Aorta (tissue), 5 donors: Measurements from ENCODE around the gene TIMM23B. TPM values are rescaled to one million over a fixed set of nuclear protein-coding genes. Genes with fewer than 3 reads are reported as not detected.
"Not testable (repeated sequence)": the region's sequence is repeated elsewhere in the genome, so short reads cannot be mapped to it uniquely, and the experiment has no call there.

ENCODE experiments used
- ATAC-seq: fragments of 200-7000 bp; cut with Tn5 transposase; one replicate; pipeline ENCODE4 v1.9.1; 2022; ENCODE audit warnings: moderate library complexity; ENCODE audit not compliant: low FRiP score
- DNase-seq, 2 donors: peaks; one replicate each; pipeline ENCODE4 v3.0.0-alpha.2; 2020
- H3K27ac ChIP-seq, 2 donors: one replicate each; pipeline ENCODE4 v1.5.1; 2013; ENCODE audit warnings: low read length in 2 of 2, mild to moderate bottlenecking in 2 of 2, moderate library complexity in 2 of 2, control low read depth in 1 of 2, inconsistent platforms in 1 of 2, low read depth in 1 of 2
- H3K27me3 ChIP-seq, 2 donors: one replicate each; pipeline ENCODE4 v1.6.1; 2013; ENCODE audit warnings: control low read depth in 1 of 2, low read length in 1 of 2, mild to moderate bottlenecking in 1 of 2, moderate library complexity in 1 of 2; ENCODE audit not compliant: insufficient read depth in 2 of 2, control insufficient read depth in 1 of 2
- H3K36me3 ChIP-seq, 2 donors: one replicate each; pipeline ENCODE4 v1.6.1; 2013; ENCODE audit warnings: control low read depth in 1 of 2, low read length in 1 of 2, mild to moderate bottlenecking in 1 of 2; ENCODE audit not compliant: insufficient read depth in 2 of 2, control insufficient read depth in 1 of 2
- H3K4me1 ChIP-seq, 2 donors: one replicate each; pipeline ENCODE4 v1.6.1; 2013; ENCODE audit warnings: low read length in 2 of 2, control low read depth in 1 of 2, mild to moderate bottlenecking in 1 of 2, moderate library complexity in 1 of 2; ENCODE audit not compliant: insufficient read depth in 2 of 2, control insufficient read depth in 1 of 2
- H3K4me3 ChIP-seq, 2 donors: one replicate each; pipeline ENCODE4 v1.5.1; 2013; ENCODE audit warnings: low read length in 2 of 2, control low read depth in 1 of 2, mild to moderate bottlenecking in 1 of 2
- H3K9me3 ChIP-seq: one replicate; pipeline ENCODE4 v1.6.1; 2013; ENCODE audit warnings: mild to moderate bottlenecking, low read length; ENCODE audit not compliant: control insufficient read depth
- WGBS, 2 donors: extraction: QIAGEN DNeasy Blood & Tissue Kit; methylation state at CpG; one replicate each; pipeline ENCODE4 v1.1.7; 2013; 5-methylcytosine and 5-hydroxymethylcytosine counted together
- intact Hi-C, 2 donors: fragments of 100-400 bp; cut with DNase I; formaldehyde crosslinking; loops; one replicate each; pipeline versions ENCODE4 v1.14.2 to v1.15.0; 2022
- polyA plus RNA-seq, 2 donors: library from polyadenylated mRNA; stranded (reverse); fragments of 200-250 nt; gene quantifications; one replicate each; pipeline ENCODE4 v1.2.3, GENCODE V29; 2013
- total RNA-seq, 2 donors: library from RNA; stranded (reverse); fragmentation: NEBNext Ultra II Directional; extraction: Animal tissue kit (Norgen Biotek cat#: 25700); gene quantifications; one replicate each; pipeline ENCODE4 v1.2.1, GENCODE V29; 2021
- donor health status: healthy with polysubstance abuse.
- donor health status: Bipolar disorder and iron deficiency.
- donor health status: DM: no; HTN: no; CAD: no.
- donor health status: DM: no; HTN: no; CAD: no.
- donor health status: DM: yes; HTN: yes; CAD: no.

Gene TIMM23B
- total and polyA plus RNA-seq, 4 donors = 10.6 to 24.0 (median 19.1) TPM

- H3K9me3 ChIP-seq, DNase-seq, H3K4me1 ChIP-seq, H3K4me3 ChIP-seq, ATAC-seq, intact Hi-C loops, H3K27ac ChIP-seq, H3K27me3 ChIP-seq, H3K36me3 ChIP-seq: not testable (repeated sequence)
- WGBS, 2 donors = 43 to 66% methylated on average over 4 of the region's 4 CpGs
Measured at GRCh38 chr10:49922041-49922440, 19.8 kb upstream of the TIMM23B start.

- H3K9me3 ChIP-seq, H3K4me1 ChIP-seq, intact Hi-C loops, DNase-seq, H3K27ac ChIP-seq, ATAC-seq, H3K36me3 ChIP-seq, H3K27me3 ChIP-seq, H3K4me3 ChIP-seq: not testable (repeated sequence)
- 90 to 95% methylated on average over 4 of the region's 4 CpGs for WGBS, 2 donors
Measured at GRCh38 chr10:49923572-49923971, 18.3 kb upstream of the TIMM23B start.

DNA sequence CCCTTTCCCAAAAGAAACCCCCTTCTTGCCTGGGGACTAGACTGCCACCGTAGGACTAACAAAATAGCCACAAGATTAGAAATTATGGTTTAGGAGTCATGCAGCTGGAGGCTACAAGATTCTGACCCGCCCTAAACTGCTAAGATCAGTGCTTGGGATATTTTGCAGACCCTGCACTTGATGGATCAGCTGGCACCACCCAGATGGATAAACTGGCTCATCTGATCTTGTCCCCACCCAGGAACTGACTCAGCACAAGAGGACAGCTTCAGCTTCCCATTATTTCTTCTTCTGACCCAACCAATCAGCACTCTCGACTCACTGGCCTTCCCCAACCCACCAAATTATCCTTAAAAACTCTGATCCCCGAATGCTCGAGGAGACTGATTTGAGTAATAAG is 10.6 kb upstream of the TIMM23B start:
- H3K4me1 ChIP-seq, H3K36me3 ChIP-seq, H3K27me3 ChIP-seq, H3K27ac ChIP-seq, H3K9me3 ChIP-seq, ATAC-seq, intact Hi-C loops, DNase-seq, H3K4me3 ChIP-seq: not testable (repeated sequence)
- 87 to 96% methylated on average over 3 to 4 of the region's 5 CpGs for WGBS, 2 donors

GRCh38 chr10:49931959-49932728 is 9.7 kb upstream of the TIMM23B start:
- H3K9me3 ChIP-seq, H3K27ac ChIP-seq, H3K4me3 ChIP-seq, H3K36me3 ChIP-seq, H3K4me1 ChIP-seq, ATAC-seq, intact Hi-C loops, H3K27me3 ChIP-seq, DNase-seq: not testable (repeated sequence)
- 84 to 88% methylated on average over 7 of the region's 7 CpGs for WGBS, 2 donors

DNA sequence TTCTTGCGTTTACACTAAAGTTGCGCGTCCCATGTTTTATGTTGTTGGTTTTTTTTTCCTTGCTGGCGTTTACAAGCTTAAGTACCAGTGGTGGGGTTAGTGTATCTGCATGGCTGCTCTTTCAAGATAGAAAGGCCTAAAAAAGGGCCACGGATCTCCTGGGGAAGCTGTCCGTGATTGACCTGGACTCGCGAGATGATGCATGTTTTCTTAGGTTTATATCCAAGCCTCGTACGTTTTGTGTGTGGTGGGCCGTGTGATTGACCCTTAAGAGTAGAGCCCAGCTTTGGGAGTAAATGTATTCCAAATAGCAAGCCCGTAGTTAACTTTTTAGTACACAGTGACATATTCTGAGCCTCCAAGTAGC is 469 bp downstream of the TIMM23B start:
- intact Hi-C loops, H3K9me3 ChIP-seq, H3K4me1 ChIP-seq, ATAC-seq, H3K27me3 ChIP-seq, DNase-seq, H3K36me3 ChIP-seq: not testable (repeated sequence)
- WGBS, 2 donors = 0% methylated on average over 12 of the region's 12 CpGs
- Histone ChIP-seq H3K4me3 (peak overlapping the region; percentile 51 to 70), H3K27ac (peak overlapping the region in 1 of 2 donors; percentile 39)

- H3K4me1 ChIP-seq, H3K27me3 ChIP-seq, DNase-seq, intact Hi-C loops, H3K27ac ChIP-seq, H3K36me3 ChIP-seq, H3K9me3 ChIP-seq, ATAC-seq, H3K4me3 ChIP-seq: not testable (repeated sequence)
- WGBS, 2 donors = 81 to 84% methylated on average over 2 of the region's 2 CpGs
Measured at GRCh38 chr10:49943607-49944006, 1.8 kb downstream of the TIMM23B start.

DNA sequence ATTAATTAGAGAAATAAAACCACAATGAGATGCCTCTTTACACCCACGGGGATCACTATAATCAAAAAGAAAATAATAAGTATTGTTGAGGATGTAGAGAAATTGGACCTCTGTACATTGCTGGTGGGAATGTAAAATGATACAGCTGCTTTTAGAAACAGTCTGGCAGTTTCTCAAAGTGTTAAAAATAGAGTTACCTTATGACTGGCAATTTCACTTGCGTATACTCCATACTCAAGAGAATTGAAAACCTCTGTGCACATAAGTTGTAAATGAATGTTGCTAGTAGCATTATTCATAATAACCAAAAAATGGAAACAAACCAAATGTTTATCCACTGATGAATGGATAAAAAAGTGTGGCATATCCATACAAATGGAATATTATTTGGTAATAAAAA is 6.3 kb downstream of the TIMM23B start:
- H3K4me1 ChIP-seq, H3K36me3 ChIP-seq, H3K27ac ChIP-seq, intact Hi-C loops, ATAC-seq, DNase-seq, H3K4me3 ChIP-seq, H3K27me3 ChIP-seq, H3K9me3 ChIP-seq: not testable (repeated sequence)
- WGBS, 2 donors = 89 to 96% methylated on average over 1 of the region's 2 CpGs

DNA sequence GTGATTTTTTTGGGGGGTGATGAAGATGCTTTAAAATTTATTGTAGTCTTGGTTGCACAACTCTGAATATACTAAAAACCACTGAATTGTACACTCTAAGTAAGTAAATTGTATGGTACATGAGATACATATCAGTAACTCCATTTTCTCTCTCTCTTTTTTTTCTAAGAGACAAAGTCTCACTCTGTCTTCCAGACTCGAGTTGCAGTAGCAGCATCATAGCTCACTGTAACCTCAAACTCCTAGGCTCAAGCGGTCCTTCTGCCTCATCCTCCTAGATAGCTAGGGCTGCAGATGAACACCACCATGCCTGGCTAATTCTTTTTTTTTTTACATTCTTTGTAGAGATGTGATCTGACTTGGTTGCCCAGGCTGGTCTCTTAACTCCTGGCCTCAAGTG is 6.9 kb downstream of the TIMM23B start:
- H3K27ac ChIP-seq, H3K27me3 ChIP-seq, intact Hi-C loops, H3K36me3 ChIP-seq, H3K4me1 ChIP-seq, DNase-seq, H3K9me3 ChIP-seq, H3K4me3 ChIP-seq, ATAC-seq: not testable (repeated sequence)
- WGBS, 2 donors = 94 to 97% methylated on average over 2 of the region's 2 CpGs

DNA sequence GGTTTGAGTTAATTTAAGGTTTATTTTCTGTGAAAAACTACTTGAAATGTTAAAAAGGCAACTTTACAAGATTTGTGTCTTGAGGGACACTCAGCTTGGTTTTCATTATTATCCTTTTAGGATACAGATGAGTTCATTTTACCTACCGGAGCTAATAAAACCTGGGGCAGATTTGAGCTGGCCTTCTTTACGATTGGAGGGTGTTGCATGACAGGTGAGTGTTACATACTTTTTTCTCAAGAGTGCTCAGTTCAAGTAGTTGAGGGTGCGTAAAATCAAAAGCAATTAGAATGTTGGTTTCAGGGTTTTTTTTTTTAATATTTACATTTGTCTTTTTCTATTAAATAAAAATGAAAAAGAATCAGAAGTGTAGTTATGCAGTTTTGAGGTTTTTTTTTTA is 10.2 kb downstream of the TIMM23B start:
- DNase-seq, H3K27me3 ChIP-seq, H3K27ac ChIP-seq, intact Hi-C loops, H3K36me3 ChIP-seq, H3K4me1 ChIP-seq, ATAC-seq, H3K4me3 ChIP-seq, H3K9me3 ChIP-seq: not testable (repeated sequence)
- WGBS, 2 donors = 80 to 82% methylated on average over 3 of the region's 3 CpGs
